OCI-LY7 (cell line): ENCODE results near the gene RSAD1. TPM values are rescaled to one million over a fixed set of nuclear protein-coding genes. Genes with fewer than 3 reads are reported as not detected.

ENCODE experiments used
- BruUV-seq: library from RNA; stranded (reverse); fragments of 400-500 nt; replicated peaks from 2 replicates; lab custom pipeline; 2021; lab: Mats Ljungman, UMichigan
- CTCF ChIA-PET: fragments of 300-600 bp; sonication (Branson Sonifier 250); formaldehyde crosslinking; loops from one replicate; lab custom pipeline; 2022; ENCODE audit warnings: antibody characterized with exemption; ENCODE audit not compliant: unreplicated experiment; lab: Charles Lee
- POLR2A ChIA-PET: fragments of 300-600 bp; sonication (Branson Sonifier 250); formaldehyde crosslinking; loops from one replicate; lab custom pipeline; 2022; ENCODE audit warnings: antibody characterized with exemption; lab: Charles Lee
- DNase-seq: peaks from one replicate; pipeline ENCODE4 v3.0.0-alpha.2; 2015; ENCODE audit warnings: low spot score
- H2AFZ ChIP-seq: fragments of 200-600 bp; sonication (generic), shearing (Covaris generic); 2 replicates; pipeline ENCODE4 v1.6.1; 2014; ENCODE audit warnings: mild to moderate bottlenecking, antibody characterized with exemption, low read length, moderate library complexity
- H3K27ac ChIP-seq: fragments of 200-600 bp; sonication (generic); 2 replicates; pipeline ENCODE4 v1.5.1; 2014; ENCODE audit warnings: mixed run types, low read depth, mild to moderate bottlenecking, moderate library complexity, low read length, inconsistent platforms; ENCODE audit not compliant: poor library complexity, severe bottlenecking
- H3K36me3 ChIP-seq: fragments of 200-600 bp; sonication (generic); 2 replicates; pipeline ENCODE4 v1.6.1; 2014; ENCODE audit warnings: mild to moderate bottlenecking, antibody characterized with exemption, low read length, moderate library complexity, mixed read lengths; ENCODE audit not compliant: insufficient read depth
- H3K4me1 ChIP-seq: fragments of 200-600 bp; sonication (generic); 2 replicates; pipeline ENCODE4 v1.5.1; 2014; ENCODE audit warnings: mild to moderate bottlenecking, low read length; ENCODE audit not compliant: insufficient read depth, poor library complexity, severe bottlenecking
- H3K4me2 ChIP-seq: fragments of 200-600 bp; sonication (generic); 2 replicates; pipeline ENCODE4 v1.6.1; 2014; ENCODE audit warnings: mild to moderate bottlenecking, low read length
- H3K4me3 ChIP-seq: fragments of 200-600 bp; sonication (generic); 2 replicates; pipeline ENCODE4 v1.5.1; 2014; ENCODE audit warnings: mild to moderate bottlenecking, low read depth, low read length; ENCODE audit not compliant: poor library complexity, severe bottlenecking
- H3K79me2 ChIP-seq: fragments of 200-600 bp; sonication (generic); 2 replicates; pipeline ENCODE4 v1.6.1; 2016; ENCODE audit warnings: low read depth, mild to moderate bottlenecking, low read length, moderate library complexity, mixed read lengths; ENCODE audit not compliant: insufficient read depth
- H3K9me2 ChIP-seq: fragments of 200-600 bp; sonication (generic); 2 replicates; pipeline ENCODE4 v1.6.1; 2016; ENCODE audit warnings: mild to moderate bottlenecking, low read length, mixed read lengths; ENCODE audit not compliant: insufficient read depth
- H3K9me3 ChIP-seq: fragments of 200-600 bp; sonication (generic); 2 replicates; pipeline ENCODE4 v1.6.1; 2014; ENCODE audit warnings: mild to moderate bottlenecking, mixed run types, low read length, mixed read lengths
- H4K20me1 ChIP-seq: fragments of 200-600 bp; sonication (generic); 2 replicates; pipeline ENCODE4 v1.6.1; 2014; ENCODE audit warnings: mild to moderate bottlenecking, antibody characterized with exemption, low read length, moderate library complexity, mixed read lengths; ENCODE audit not compliant: insufficient read depth
- EZH2phosphoT487 ChIP-seq: fragments of 200-600 bp; sonication (generic); IDR thresholded peaks from 2 replicates; pipeline ENCODE4 v1.6.1; 2018; ENCODE audit warnings: low read depth, borderline replicate concordance, mild to moderate bottlenecking, mixed run types, antibody characterized with exemption, low read length, moderate library complexity, mixed read lengths
- intact Hi-C: fragments of 100-400 bp; cut with micrococcal nuclease; formaldehyde crosslinking; loops from one replicate; pipeline ENCODE4 v1.10.0; 2022; ENCODE audit not compliant: unreplicated experiment
- total RNA-seq, 2 experiments: library from RNA; depleted of rRNA in 1 of 2; stranded (reverse); fragments of >200 nt in 1 of 2; shearing (Covaris generic) in 1 of 2; gene quantifications; 2 replicates each; pipeline ENCODE4 v1.2.3, GENCODE V29; 2014 to 2022
- TF ChIP-seq, protein P1 (sequence below): fragments of 200-600 bp; sonication (generic); conservative IDR thresholded peaks from 2 replicates; pipeline ENCODE4 v1.5.1; 2014; ENCODE audit warnings: mild to moderate bottlenecking, antibody characterized with exemption, low read length, moderate library complexity, mixed read lengths

Gene RSAD1
- total RNA-seq, 2 experiments from 2014 or later = 22.6 to 27.9 TPM

DNA sequence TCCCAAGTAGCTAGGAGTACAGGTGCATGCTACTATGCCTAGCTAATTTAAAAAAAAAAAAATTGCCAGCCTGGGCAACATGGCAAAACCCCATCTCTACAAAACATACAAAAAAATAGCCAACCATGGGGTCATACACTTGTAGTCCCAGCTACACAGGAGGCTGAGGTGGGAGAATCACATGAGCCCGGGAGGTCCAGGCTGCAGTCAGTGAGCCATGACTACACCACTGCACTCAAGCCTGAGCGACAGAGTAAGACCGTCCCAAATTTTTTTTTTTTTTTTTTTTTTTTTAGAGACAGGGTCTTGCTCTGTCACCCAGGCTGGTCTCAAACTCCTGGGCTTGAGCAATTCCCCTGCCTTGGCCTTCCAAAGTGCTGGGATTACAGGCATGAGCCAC is 24.8 kb upstream of the RSAD1 start:
- no TSS peak for BruUV-seq
- intact Hi-C loops = no loop called here
- H3K9me3 ChIP-seq = no peaks in the 10 kb centered on the region
- no peaks in the 10 kb centered on the region for H4K20me1 ChIP-seq
- peaks cover 5% of the 10 kb centered on the region for H3K4me1 ChIP-seq
- no peak for DNase-seq
- H2AFZ ChIP-seq = no peak overlapping the region
- TF ChIP-seq, protein P1, sequence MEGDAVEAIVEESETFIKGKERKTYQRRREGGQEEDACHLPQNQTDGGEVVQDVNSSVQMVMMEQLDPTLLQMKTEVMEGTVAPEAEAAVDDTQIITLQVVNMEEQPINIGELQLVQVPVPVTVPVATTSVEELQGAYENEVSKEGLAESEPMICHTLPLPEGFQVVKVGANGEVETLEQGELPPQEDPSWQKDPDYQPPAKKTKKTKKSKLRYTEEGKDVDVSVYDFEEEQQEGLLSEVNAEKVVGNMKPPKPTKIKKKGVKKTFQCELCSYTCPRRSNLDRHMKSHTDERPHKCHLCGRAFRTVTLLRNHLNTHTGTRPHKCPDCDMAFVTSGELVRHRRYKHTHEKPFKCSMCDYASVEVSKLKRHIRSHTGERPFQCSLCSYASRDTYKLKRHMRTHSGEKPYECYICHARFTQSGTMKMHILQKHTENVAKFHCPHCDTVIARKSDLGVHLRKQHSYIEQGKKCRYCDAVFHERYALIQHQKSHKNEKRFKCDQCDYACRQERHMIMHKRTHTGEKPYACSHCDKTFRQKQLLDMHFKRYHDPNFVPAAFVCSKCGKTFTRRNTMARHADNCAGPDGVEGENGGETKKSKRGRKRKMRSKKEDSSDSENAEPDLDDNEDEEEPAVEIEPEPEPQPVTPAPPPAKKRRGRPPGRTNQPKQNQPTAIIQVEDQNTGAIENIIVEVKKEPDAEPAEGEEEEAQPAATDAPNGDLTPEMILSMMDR = no peak
- no peak for TF ChIP-seq EZH2phosphoT487
- H3K36me3 ChIP-seq = no peaks in the 10 kb centered on the region
- no peak overlapping the region for H3K4me2 ChIP-seq
- H3K9me2 ChIP-seq = no peaks in the 10 kb centered on the region
- H3K27ac ChIP-seq = no peak overlapping the region
- ChIA-PET POLR2A (interaction anchor here (0.6 to 1.2 kb wide), 3 partner anchors 33 to 86 kb away, joined by 3 to 9 read pairs (median 5); no protein-coding TSS in a partner anchor), CTCF (no interaction called here)
- no peak overlapping the region for H3K4me3 ChIP-seq
- no peaks in the 10 kb centered on the region for H3K79me2 ChIP-seq

DNA sequence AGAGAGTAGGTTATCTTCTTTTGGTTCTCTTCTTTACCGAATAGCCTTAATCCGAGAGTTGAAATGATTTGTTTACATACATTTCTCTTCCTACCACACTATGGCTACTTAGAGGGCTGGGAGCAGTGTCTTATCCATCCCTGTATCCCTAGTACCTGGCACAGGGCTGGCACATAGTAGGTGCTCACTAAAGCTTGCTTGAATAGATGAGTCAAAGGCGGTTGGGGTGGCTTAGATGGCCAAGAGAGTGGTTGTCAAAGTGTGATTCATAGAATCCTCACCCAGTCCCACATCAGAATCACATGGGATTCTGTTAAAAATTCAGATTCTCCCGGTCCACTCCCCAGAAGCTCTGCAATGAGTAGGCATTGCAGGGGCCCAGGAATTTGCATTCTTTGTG is 21.0 kb upstream of the RSAD1 start:
- no peaks in the 10 kb centered on the region for H3K79me2 ChIP-seq
- no peaks in the 10 kb centered on the region for H4K20me1 ChIP-seq
- intact Hi-C loops = no loop called here
- no peaks in the 10 kb centered on the region for H3K9me3 ChIP-seq
- DNase-seq = no peak
- no peak overlapping the region for H3K27ac ChIP-seq
- TF ChIP-seq, protein P1 = no peak
- TF ChIP-seq EZH2phosphoT487 = no peak
- H3K4me3 ChIP-seq = no peak overlapping the region
- H2AFZ ChIP-seq = no peak overlapping the region
- POLR2A ChIA-PET = no interaction called here
- no peaks in the 10 kb centered on the region for H3K36me3 ChIP-seq
- CTCF ChIA-PET = no interaction called here
- no peaks in the 10 kb centered on the region for H3K9me2 ChIP-seq
- H3K4me2 ChIP-seq = no peak overlapping the region
- peaks cover 5% of the 10 kb centered on the region for H3K4me1 ChIP-seq
- BruUV-seq = no TSS peak

DNA sequence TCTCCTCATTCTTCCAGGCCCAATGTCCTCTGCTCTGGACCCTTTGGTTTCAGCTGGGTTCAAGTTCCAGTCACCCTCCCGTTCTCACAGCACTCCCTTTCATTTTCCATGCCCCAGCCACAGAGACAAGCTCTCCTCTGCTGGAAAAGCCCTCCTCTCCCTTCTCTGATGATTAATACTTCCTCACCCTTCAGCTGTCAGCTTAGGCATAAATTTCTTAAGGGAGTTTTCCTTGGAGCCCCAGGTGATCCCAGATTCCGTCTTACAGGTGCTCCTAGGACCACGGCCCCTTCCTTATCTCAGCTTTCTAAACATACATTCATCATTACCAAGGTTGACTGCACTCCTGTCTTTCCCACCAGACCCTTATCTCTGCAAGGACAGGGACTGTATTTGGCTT is 20.4 kb upstream of the RSAD1 start:
- H3K4me1 ChIP-seq = peaks cover 5% of the 10 kb centered on the region
- H3K4me2 ChIP-seq = no peak overlapping the region
- no peak overlapping the region for H2AFZ ChIP-seq
- no peaks in the 10 kb centered on the region for H3K36me3 ChIP-seq
- intact Hi-C loops = no loop called here
- no peaks in the 10 kb centered on the region for H3K9me2 ChIP-seq
- DNase-seq = no peak
- ChIA-PET CTCF (interaction anchor here (0.6 kb wide), 1 partner anchor 96 kb away, joined by 3 read pairs; no protein-coding TSS in a partner anchor), POLR2A (interaction anchor here (0.6 kb wide), 2 partner anchors 37 to 374 kb away, joined by 3 to 4 read pairs; no protein-coding TSS in a partner anchor)
- BruUV-seq = no TSS peak
- no peak overlapping the region for H3K4me3 ChIP-seq
- no peak overlapping the region for H3K27ac ChIP-seq
- TF ChIP-seq, protein P1 = no peak
- no peak for TF ChIP-seq EZH2phosphoT487
- no peaks in the 10 kb centered on the region for H4K20me1 ChIP-seq
- no peaks in the 10 kb centered on the region for H3K79me2 ChIP-seq
- H3K9me3 ChIP-seq = no peaks in the 10 kb centered on the region
